WTC11 (cell line): ENCODE measurements around the gene SLC66A2. TPM values are rescaled to one million over a fixed set of nuclear protein-coding genes. Genes with fewer than 3 reads are reported as not detected.

Source experiments
- ATAC-seq: fragments of 200-7000 bp; cut with Tn5 transposase; 2 replicates; pipeline ENCODE4 v1.10.0; 2021; ENCODE audit warnings: mild to moderate bottlenecking, moderate library complexity
- CTCF ChIA-PET: fragments of 300-600 bp; sonication (Branson Sonifier 250); formaldehyde crosslinking; loops from one replicate; lab custom pipeline; 2021; ENCODE audit warnings: antibody characterized with exemption; lab: Charles Lee
- POLR2A ChIA-PET: fragments of 350-600 bp; sonication (Branson Sonifier 250); formaldehyde crosslinking; loops from one replicate; lab custom pipeline; 2021; ENCODE audit warnings: antibody characterized with exemption; lab: Charles Lee
- DNase-seq: peaks from one replicate; pipeline ENCODE4 v3.0.0; 2021; ENCODE audit warnings: low spot score
- H3K27ac Mint-ChIP-seq: 2 replicates; pipeline ENCODE4 v1.8.0; 2021; ENCODE audit warnings: mixed read lengths
- H3K27me3 Mint-ChIP-seq: 2 replicates; pipeline ENCODE4 v1.8.0; 2021; ENCODE audit warnings: low read depth, mild to moderate bottlenecking, moderate library complexity, mixed read lengths
- H3K36me3 Mint-ChIP-seq: 2 replicates; pipeline ENCODE4 v1.8.0; 2021; ENCODE audit warnings: mixed read lengths
- H3K4me1 Mint-ChIP-seq: 2 replicates; pipeline ENCODE4 v1.8.0; 2022; ENCODE audit warnings: mixed read lengths
- H3K4me3 Mint-ChIP-seq: 2 replicates; pipeline ENCODE4 v1.8.0; 2021; ENCODE audit warnings: mild to moderate bottlenecking, moderate library complexity, mixed read lengths
- H3K9me3 Mint-ChIP-seq: 2 replicates; pipeline ENCODE4 v1.8.0; 2021; ENCODE audit warnings: mixed read lengths
- ETV6 ChIP-seq: sonication (generic); formaldehyde crosslinking; IDR thresholded peaks from 2 replicates; pipeline ENCODE4 v1.8.1; 2022; ENCODE audit warnings: mild to moderate bottlenecking, missing genetic modification reagents
- GRHL2 ChIP-seq: fragments of 250-450 bp; sonication (Bioruptor Pico); IDR thresholded peaks from 2 replicates; pipeline ENCODE4 v1.8.0; 2022; ENCODE audit warnings: mild to moderate bottlenecking, moderate library complexity; ENCODE audit not compliant: insufficient replicate concordance, severe bottlenecking
- MYBL2 ChIP-seq: sonication (generic); formaldehyde crosslinking; IDR thresholded peaks from 2 replicates; pipeline ENCODE4 v1.8.1; 2023; ENCODE audit warnings: mild to moderate bottlenecking, moderate library complexity, missing genetic modification reagents
- NFATC4 ChIP-seq: fragments of 250-450 bp; sonication (Bioruptor Pico); IDR thresholded peaks from 2 replicates; pipeline ENCODE4 v1.9.0; 2021; ENCODE audit warnings: mild to moderate bottlenecking
- RELA ChIP-seq: sonication (generic); formaldehyde crosslinking; IDR thresholded peaks from 2 replicates; pipeline ENCODE4 v1.8.1; 2022; ENCODE audit warnings: missing genetic modification reagents, mild to moderate bottlenecking, borderline replicate concordance
- SMAD3 ChIP-seq: sonication (generic); formaldehyde crosslinking; IDR thresholded peaks from 2 replicates; pipeline ENCODE4 v1.8.0; 2022; ENCODE audit warnings: missing genetic modification reagents, mild to moderate bottlenecking, borderline replicate concordance
- SP1 ChIP-seq: sonication (generic); formaldehyde crosslinking; conservative IDR thresholded peaks from 2 replicates; pipeline ENCODE4 v1.8.1; 2022; ENCODE audit warnings: missing genetic modification reagents
- TCF7 ChIP-seq: sonication (generic); formaldehyde crosslinking; IDR thresholded peaks from 2 replicates; pipeline ENCODE4 v1.8.0; 2022; ENCODE audit warnings: mild to moderate bottlenecking, low read depth, missing genetic modification reagents, moderate library complexity
- TEAD4 ChIP-seq: sonication (generic); formaldehyde crosslinking; IDR thresholded peaks from 2 replicates; pipeline ENCODE4 v1.8.0; 2022; ENCODE audit warnings: mild to moderate bottlenecking, missing genetic modification reagents
- ZNF416 ChIP-seq: fragments of 250-450 bp; sonication (Bioruptor Pico); IDR thresholded peaks from 2 replicates; pipeline ENCODE4 v1.9.0; 2021; ENCODE audit warnings: mild to moderate bottlenecking, inconsistent platforms
- ZNF671 ChIP-seq: fragments of 250-450 bp; sonication (Bioruptor Pico); IDR thresholded peaks from 2 replicates; pipeline ENCODE4 v1.8.0; 2021; ENCODE audit warnings: mild to moderate bottlenecking
- total RNA-seq: library from RNA; stranded (reverse); gene quantifications from 3 replicates; pipeline ENCODE4 v1.2.3, GENCODE V29; 2021
- TF ChIP-seq, protein P1 (sequence below): sonication (generic); formaldehyde crosslinking; IDR thresholded peaks from 2 replicates; pipeline ENCODE4 v1.8.1; 2022; ENCODE audit warnings: mild to moderate bottlenecking, missing genetic modification reagents, moderate library complexity, borderline replicate concordance
- TF ChIP-seq, protein P2 (sequence below): sonication (generic); formaldehyde crosslinking; IDR thresholded peaks from 2 replicates; pipeline ENCODE4 v1.8.0; 2022; ENCODE audit warnings: mild to moderate bottlenecking, missing genetic modification reagents
- TF ChIP-seq, protein P3 (sequence below): fragments of 250-450 bp; sonication (Bioruptor Pico); IDR thresholded peaks from 2 replicates; pipeline ENCODE4 v1.8.0; 2021; ENCODE audit warnings: mild to moderate bottlenecking
- TF ChIP-seq, protein P4 (sequence below): sonication (generic); formaldehyde crosslinking; IDR thresholded peaks from 2 replicates; pipeline ENCODE4 v1.8.0; 2022; ENCODE audit warnings: mild to moderate bottlenecking, missing genetic modification reagents
- TF ChIP-seq, protein P5 (sequence below): sonication (generic); formaldehyde crosslinking; IDR thresholded peaks from 2 replicates; pipeline ENCODE4 v1.8.0; 2022; ENCODE audit warnings: mild to moderate bottlenecking, missing genetic modification reagents
- TF ChIP-seq, protein P6 (sequence below): sonication (generic); formaldehyde crosslinking; IDR thresholded peaks from 2 replicates; pipeline ENCODE4 v1.8.1; 2022; ENCODE audit warnings: missing genetic modification reagents, borderline replicate concordance
- TF ChIP-seq, protein P7 (sequence below): fragments of 250-450 bp; sonication (Bioruptor Pico); IDR thresholded peaks from 2 replicates; pipeline ENCODE4 v1.9.0; 2021; ENCODE audit warnings: mild to moderate bottlenecking

SLC66A2 gene
- total RNA-seq, 1 experiment from 2014 or later: 20.9 TPM

DNA sequence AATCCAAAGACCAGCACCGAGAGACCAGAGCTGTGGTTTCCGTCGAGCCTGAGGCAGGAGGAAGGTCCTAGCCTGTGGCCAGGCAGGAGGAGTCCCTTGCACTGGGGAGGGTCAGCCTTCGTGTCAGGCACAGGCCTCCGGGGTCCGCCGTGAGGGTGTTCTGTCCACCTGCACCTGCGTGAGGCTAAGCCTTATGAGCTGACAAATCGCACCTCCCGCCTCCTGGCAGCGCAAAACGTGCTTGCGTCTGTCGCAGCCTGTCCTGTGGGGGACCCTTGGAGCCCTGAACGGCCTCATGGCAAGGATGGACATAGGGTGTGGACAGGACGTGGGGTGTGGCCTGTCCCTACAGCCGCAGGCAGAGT lies 80.4 kb downstream of the SLC66A2 start:
- DNase-seq: no peak
- H3K4me3 Mint-ChIP-seq: no peak overlapping the region
- H3K9me3 Mint-ChIP-seq: no peaks in the 10 kb centered on the region
- ATAC-seq: no peak
- TF ChIP-seq RELA (CRISPR knock-in tag) (no peak), SP1 (CRISPR knock-in tag) (no peak), ZNF671 (CRISPR knock-in tag) (no peak), GRHL2 (CRISPR knock-in tag) (no peak)
- TF ChIP-seq, protein P1, sequence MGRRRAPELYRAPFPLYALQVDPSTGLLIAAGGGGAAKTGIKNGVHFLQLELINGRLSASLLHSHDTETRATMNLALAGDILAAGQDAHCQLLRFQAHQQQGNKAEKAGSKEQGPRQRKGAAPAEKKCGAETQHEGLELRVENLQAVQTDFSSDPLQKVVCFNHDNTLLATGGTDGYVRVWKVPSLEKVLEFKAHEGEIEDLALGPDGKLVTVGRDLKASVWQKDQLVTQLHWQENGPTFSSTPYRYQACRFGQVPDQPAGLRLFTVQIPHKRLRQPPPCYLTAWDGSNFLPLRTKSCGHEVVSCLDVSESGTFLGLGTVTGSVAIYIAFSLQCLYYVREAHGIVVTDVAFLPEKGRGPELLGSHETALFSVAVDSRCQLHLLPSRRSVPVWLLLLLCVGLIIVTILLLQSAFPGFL (CRISPR knock-in tag): no peak
- TF ChIP-seq, protein P2, sequence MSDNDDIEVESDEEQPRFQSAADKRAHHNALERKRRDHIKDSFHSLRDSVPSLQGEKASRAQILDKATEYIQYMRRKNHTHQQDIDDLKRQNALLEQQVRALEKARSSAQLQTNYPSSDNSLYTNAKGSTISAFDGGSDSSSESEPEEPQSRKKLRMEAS (CRISPR knock-in tag): no peak
- TF ChIP-seq, protein P3, sequence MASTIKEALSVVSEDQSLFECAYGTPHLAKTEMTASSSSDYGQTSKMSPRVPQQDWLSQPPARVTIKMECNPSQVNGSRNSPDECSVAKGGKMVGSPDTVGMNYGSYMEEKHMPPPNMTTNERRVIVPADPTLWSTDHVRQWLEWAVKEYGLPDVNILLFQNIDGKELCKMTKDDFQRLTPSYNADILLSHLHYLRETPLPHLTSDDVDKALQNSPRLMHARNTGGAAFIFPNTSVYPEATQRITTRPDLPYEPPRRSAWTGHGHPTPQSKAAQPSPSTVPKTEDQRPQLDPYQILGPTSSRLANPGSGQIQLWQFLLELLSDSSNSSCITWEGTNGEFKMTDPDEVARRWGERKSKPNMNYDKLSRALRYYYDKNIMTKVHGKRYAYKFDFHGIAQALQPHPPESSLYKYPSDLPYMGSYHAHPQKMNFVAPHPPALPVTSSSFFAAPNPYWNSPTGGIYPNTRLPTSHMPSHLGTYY (CRISPR knock-in tag): no peak
- TF ChIP-seq, protein P4, sequence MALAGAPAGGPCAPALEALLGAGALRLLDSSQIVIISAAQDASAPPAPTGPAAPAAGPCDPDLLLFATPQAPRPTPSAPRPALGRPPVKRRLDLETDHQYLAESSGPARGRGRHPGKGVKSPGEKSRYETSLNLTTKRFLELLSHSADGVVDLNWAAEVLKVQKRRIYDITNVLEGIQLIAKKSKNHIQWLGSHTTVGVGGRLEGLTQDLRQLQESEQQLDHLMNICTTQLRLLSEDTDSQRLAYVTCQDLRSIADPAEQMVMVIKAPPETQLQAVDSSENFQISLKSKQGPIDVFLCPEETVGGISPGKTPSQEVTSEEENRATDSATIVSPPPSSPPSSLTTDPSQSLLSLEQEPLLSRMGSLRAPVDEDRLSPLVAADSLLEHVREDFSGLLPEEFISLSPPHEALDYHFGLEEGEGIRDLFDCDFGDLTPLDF (CRISPR knock-in tag): no peak
- TF ChIP-seq, protein P5, sequence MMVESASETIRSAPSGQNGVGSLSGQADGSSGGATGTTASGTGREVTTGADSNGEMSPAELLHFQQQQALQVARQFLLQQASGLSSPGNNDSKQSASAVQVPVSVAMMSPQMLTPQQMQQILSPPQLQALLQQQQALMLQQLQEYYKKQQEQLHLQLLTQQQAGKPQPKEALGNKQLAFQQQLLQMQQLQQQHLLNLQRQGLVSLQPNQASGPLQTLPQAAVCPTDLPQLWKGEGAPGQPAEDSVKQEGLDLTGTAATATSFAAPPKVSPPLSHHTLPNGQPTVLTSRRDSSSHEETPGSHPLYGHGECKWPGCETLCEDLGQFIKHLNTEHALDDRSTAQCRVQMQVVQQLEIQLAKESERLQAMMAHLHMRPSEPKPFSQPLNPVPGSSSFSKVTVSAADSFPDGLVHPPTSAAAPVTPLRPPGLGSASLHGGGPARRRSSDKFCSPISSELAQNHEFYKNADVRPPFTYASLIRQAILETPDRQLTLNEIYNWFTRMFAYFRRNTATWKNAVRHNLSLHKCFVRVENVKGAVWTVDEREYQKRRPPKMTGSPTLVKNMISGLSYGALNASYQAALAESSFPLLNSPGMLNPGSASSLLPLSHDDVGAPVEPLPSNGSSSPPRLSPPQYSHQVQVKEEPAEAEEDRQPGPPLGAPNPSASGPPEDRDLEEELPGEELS: no peak
- TF ChIP-seq, protein P6, sequence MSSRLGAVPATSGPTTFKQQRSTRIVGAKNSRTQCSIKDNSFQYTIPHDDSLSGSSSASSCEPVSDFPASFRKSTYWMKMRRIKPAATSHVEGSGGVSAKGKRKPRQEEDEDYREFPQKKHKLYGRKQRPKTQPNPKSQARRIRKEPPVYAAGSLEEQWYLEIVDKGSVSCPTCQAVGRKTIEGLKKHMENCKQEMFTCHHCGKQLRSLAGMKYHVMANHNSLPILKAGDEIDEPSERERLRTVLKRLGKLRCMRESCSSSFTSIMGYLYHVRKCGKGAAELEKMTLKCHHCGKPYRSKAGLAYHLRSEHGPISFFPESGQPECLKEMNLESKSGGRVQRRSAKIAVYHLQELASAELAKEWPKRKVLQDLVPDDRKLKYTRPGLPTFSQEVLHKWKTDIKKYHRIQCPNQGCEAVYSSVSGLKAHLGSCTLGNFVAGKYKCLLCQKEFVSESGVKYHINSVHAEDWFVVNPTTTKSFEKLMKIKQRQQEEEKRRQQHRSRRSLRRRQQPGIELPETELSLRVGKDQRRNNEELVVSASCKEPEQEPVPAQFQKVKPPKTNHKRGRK (CRISPR knock-in tag): no peak
- H3K27me3 Mint-ChIP-seq: no peaks in the 10 kb centered on the region
- H3K36me3 Mint-ChIP-seq: no peaks in the 10 kb centered on the region
- ChIA-PET POLR2A (no interaction called here), CTCF (no interaction called here)
- H3K27ac Mint-ChIP-seq: no peak overlapping the region
- no peaks in the 10 kb centered on the region for H3K4me1 Mint-ChIP-seq

DNA sequence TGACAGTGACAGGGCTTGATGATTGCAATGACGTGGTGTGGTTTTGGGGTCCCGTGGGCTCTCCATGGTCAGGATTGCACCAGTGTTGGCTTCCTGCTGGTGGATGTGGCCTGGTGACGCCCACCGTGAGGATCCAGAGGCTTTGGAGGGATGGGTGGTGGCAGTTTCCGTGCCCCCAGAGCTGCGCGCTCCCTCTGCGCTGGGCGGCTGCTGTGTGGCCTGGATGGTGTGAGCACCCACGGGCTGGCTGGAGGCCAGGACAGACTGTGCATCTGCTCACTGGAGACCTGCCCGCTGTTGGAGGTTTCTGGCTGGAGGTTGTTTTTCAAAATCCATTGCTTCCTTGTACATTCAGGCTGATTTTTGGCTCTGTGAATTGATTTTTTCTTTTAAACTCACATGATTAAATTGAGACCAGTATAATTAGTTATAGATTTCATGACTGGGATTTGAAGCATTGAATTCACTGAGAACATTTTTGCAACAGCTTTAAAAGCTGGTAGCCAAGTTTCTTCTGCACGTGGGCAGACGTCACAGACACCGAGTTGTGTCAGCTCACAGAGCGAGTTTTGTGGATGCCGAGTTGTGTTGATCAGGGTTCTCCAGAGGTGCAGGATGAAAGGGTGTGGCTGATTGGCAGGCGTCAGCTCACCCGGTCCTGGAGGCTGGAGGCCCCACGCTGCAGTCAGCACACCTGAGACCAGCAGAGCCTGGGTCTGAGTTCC lies 81.0 kb downstream of the SLC66A2 start:
- ChIA-PET CTCF (no interaction called here), POLR2A (no interaction called here)
- H3K36me3 Mint-ChIP-seq: no peaks in the 10 kb centered on the region
- DNase-seq (no peak), ATAC-seq (no peak)
- H3K4me3 Mint-ChIP-seq: no peak overlapping the region
- no peak overlapping the region for H3K27ac Mint-ChIP-seq
- H3K9me3 Mint-ChIP-seq: no peaks in the 10 kb centered on the region
- H3K4me1 Mint-ChIP-seq: no peaks in the 10 kb centered on the region
- H3K27me3 Mint-ChIP-seq: no peaks in the 10 kb centered on the region
- TF ChIP-seq, protein P7, sequence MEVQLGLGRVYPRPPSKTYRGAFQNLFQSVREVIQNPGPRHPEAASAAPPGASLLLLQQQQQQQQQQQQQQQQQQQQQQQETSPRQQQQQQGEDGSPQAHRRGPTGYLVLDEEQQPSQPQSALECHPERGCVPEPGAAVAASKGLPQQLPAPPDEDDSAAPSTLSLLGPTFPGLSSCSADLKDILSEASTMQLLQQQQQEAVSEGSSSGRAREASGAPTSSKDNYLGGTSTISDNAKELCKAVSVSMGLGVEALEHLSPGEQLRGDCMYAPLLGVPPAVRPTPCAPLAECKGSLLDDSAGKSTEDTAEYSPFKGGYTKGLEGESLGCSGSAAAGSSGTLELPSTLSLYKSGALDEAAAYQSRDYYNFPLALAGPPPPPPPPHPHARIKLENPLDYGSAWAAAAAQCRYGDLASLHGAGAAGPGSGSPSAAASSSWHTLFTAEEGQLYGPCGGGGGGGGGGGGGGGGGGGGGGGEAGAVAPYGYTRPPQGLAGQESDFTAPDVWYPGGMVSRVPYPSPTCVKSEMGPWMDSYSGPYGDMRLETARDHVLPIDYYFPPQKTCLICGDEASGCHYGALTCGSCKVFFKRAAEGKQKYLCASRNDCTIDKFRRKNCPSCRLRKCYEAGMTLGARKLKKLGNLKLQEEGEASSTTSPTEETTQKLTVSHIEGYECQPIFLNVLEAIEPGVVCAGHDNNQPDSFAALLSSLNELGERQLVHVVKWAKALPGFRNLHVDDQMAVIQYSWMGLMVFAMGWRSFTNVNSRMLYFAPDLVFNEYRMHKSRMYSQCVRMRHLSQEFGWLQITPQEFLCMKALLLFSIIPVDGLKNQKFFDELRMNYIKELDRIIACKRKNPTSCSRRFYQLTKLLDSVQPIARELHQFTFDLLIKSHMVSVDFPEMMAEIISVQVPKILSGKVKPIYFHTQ (CRISPR knock-in tag): no peak
- no peak for TF ChIP-seq SMAD3 (CRISPR knock-in tag)
- TF ChIP-seq, protein P5: no peak
- no peak for TF ChIP-seq ZNF416
- no peak for TF ChIP-seq TCF7 (CRISPR knock-in tag)
- no peak for TF ChIP-seq MYBL2 (CRISPR knock-in tag)
- no peak for TF ChIP-seq ETV6 (CRISPR knock-in tag)
- TF ChIP-seq, protein P4 (CRISPR knock-in tag): no peak
- no peak for TF ChIP-seq NFATC4 (CRISPR knock-in tag)
- TF ChIP-seq TEAD4 (CRISPR knock-in tag): no peak
